ENCODE results near the gene AKR7A2. TPM values are rescaled to one million over a fixed set of nuclear protein-coding genes. Genes with fewer than 3 reads are reported as not detected.

The AKR7A2 gene
- polyA plus RNA-seq, 1 donor (not counting 4 experiments of a cell fraction or from before 2014, with no cell fraction given), result 21.4 TPM

- dilution Hi-C loops (cut with MboI; ENCODE audit: extremely low pct_ligation_motif_present, low sequenced_read_pairs), result no loop called here
- H3K9me1 ChIP-seq (ENCODE audit: control insufficient read depth, extremely low read depth, insufficient read depth, low read length), result no peaks in the 10 kb centered on the region
- no peak overlapping the region for H3K4me3 ChIP-seq (ENCODE audit: control insufficient read depth in 2 of 3, extremely low read depth in 1 of 3, insufficient read depth in 2 of 3, low read depth in 1 of 3, low read length in 3 of 3)
- FAIRE-seq, result no peak
- H3K79me2 ChIP-seq (ENCODE audit: control insufficient read depth, insufficient read depth, low read length), result no peaks in the 10 kb centered on the region
- H3K9me3 ChIP-seq (ENCODE audit: control insufficient read depth, low read depth, low read length), result no peaks in the 10 kb centered on the region
- no peak for TF ChIP-seq EZH2 (IDR thresholded peaks at IDR 0.05; ENCODE audit: low read length)
- TF ChIP-seq, protein P1, sequence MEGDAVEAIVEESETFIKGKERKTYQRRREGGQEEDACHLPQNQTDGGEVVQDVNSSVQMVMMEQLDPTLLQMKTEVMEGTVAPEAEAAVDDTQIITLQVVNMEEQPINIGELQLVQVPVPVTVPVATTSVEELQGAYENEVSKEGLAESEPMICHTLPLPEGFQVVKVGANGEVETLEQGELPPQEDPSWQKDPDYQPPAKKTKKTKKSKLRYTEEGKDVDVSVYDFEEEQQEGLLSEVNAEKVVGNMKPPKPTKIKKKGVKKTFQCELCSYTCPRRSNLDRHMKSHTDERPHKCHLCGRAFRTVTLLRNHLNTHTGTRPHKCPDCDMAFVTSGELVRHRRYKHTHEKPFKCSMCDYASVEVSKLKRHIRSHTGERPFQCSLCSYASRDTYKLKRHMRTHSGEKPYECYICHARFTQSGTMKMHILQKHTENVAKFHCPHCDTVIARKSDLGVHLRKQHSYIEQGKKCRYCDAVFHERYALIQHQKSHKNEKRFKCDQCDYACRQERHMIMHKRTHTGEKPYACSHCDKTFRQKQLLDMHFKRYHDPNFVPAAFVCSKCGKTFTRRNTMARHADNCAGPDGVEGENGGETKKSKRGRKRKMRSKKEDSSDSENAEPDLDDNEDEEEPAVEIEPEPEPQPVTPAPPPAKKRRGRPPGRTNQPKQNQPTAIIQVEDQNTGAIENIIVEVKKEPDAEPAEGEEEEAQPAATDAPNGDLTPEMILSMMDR (optimal IDR thresholded peaks at IDR 0.05 in 1 of 3, IDR thresholded peaks at IDR 0.05 in 1 of 3, conservative IDR thresholded peaks at IDR 0.05 in 1 of 3; ENCODE audit: extremely low read depth in 1 of 3, insufficient read depth in 2 of 3, low read length in 3 of 3), result no peak
- H2AFZ ChIP-seq (ENCODE audit: control insufficient read depth, low read length), result no peak overlapping the region
- peaks cover 33 to 46% of the 10 kb centered on the region in 2 experiments for H3K36me3 ChIP-seq (ENCODE audit: control insufficient read depth in 2 of 2, extremely low read depth in 1 of 2, insufficient read depth in 2 of 2, low read length in 2 of 2)
- no peak for DNase-seq (ENCODE audit: low read depth, low spot score)
- no peaks in the 10 kb centered on the region for H3K4me1 ChIP-seq (ENCODE audit: control insufficient read depth, extremely low read depth, insufficient read depth, low read length)
- no peak overlapping the region for H3K4me2 ChIP-seq (ENCODE audit: control insufficient read depth, extremely low read depth, insufficient read depth, low read depth, low read length)
- H3K27ac ChIP-seq (ENCODE audit: control insufficient read depth, insufficient read depth, low read length), result no peak overlapping the region
- no peaks in the 10 kb centered on the region for H4K20me1 ChIP-seq (ENCODE audit: control insufficient read depth, extremely low read depth, insufficient read depth, low read length)
- H3K27me3 ChIP-seq (ENCODE audit: control insufficient read depth, extremely low read depth, insufficient read depth, low read length), result no peaks in the 10 kb centered on the region
- H3K9ac ChIP-seq (ENCODE audit: control insufficient read depth, extremely low read depth, insufficient read depth, low read length), result no peak overlapping the region
These were observed 39.9 kb upstream of the AKR7A2 start for GRCh38 chr1:19351873-19352272.

DNA sequence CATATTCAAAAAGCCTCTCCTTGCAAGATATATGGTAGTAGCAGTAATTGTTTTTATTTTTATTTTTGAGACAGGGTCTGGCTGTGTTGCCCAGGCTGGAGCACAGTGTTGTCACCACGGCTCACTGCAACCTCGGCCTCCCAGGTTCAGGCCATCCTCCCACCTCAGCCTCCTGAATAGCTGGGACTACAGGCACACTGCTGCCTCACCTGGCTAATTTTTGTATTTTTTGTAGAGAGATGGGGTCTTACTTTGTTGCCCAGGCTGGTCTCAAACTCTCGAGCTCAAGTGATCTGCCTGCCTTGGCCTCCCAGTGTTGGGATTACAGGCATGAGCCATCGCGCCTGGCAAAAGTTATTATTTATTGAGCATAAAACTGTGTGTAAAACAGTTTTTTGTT is 38.6 kb upstream of the AKR7A2 start:
- no peak overlapping the region for H2AFZ ChIP-seq (ENCODE audit: control insufficient read depth, low read length)
- DNase-seq (ENCODE audit: low read depth, low spot score) (no peak), FAIRE-seq (no peak)
- peaks cover 25 to 39% of the 10 kb centered on the region in 2 experiments for H3K36me3 ChIP-seq (ENCODE audit: control insufficient read depth in 2 of 2, extremely low read depth in 1 of 2, insufficient read depth in 2 of 2, low read length in 2 of 2)
- H3K4me1 ChIP-seq (ENCODE audit: control insufficient read depth, extremely low read depth, insufficient read depth, low read length), result no peaks in the 10 kb centered on the region
- dilution Hi-C loops (cut with MboI; ENCODE audit: extremely low pct_ligation_motif_present, low sequenced_read_pairs), result no loop called here
- no peaks in the 10 kb centered on the region for H4K20me1 ChIP-seq (ENCODE audit: control insufficient read depth, extremely low read depth, insufficient read depth, low read length)
- H3K4me2 ChIP-seq (ENCODE audit: control insufficient read depth, extremely low read depth, insufficient read depth, low read depth, low read length), result no peak overlapping the region
- H3K9ac ChIP-seq (ENCODE audit: control insufficient read depth, extremely low read depth, insufficient read depth, low read length), result no peak overlapping the region
- H3K27me3 ChIP-seq (ENCODE audit: control insufficient read depth, extremely low read depth, insufficient read depth, low read length), result no peaks in the 10 kb centered on the region
- no peak overlapping the region for H3K27ac ChIP-seq (ENCODE audit: control insufficient read depth, insufficient read depth, low read length)
- H3K9me1 ChIP-seq (ENCODE audit: control insufficient read depth, extremely low read depth, insufficient read depth, low read length), result no peaks in the 10 kb centered on the region
- H3K9me3 ChIP-seq (ENCODE audit: control insufficient read depth, low read depth, low read length), result no peaks in the 10 kb centered on the region
- TF ChIP-seq, protein P1 (optimal IDR thresholded peaks at IDR 0.05 in 1 of 3, IDR thresholded peaks at IDR 0.05 in 1 of 3, conservative IDR thresholded peaks at IDR 0.05 in 1 of 3; ENCODE audit: extremely low read depth in 1 of 3, insufficient read depth in 2 of 3, low read length in 3 of 3), result no peak
- no peak for TF ChIP-seq EZH2 (IDR thresholded peaks at IDR 0.05; ENCODE audit: low read length)
- no peak overlapping the region for H3K4me3 ChIP-seq (ENCODE audit: control insufficient read depth in 2 of 3, extremely low read depth in 1 of 3, insufficient read depth in 2 of 3, low read depth in 1 of 3, low read length in 3 of 3)
- H3K79me2 ChIP-seq (ENCODE audit: control insufficient read depth, insufficient read depth, low read length), result no peaks in the 10 kb centered on the region
